Renal cortex interstitium (tissue), 11 donors: Measurements from ENCODE around the gene STAMBP. TPM values are rescaled to one million over a fixed set of nuclear protein-coding genes. Genes with fewer than 3 reads are reported as not detected.
"Not testable (repeated sequence)": the region's sequence is repeated elsewhere in the genome, so short reads cannot be mapped to it uniquely, and the experiment has no call there.

Source experiments
- DNase-seq, 11 donors: peaks; one replicate each; pipeline ENCODE4 v3.0.0-alpha.2; 2013; ENCODE audit warnings: low read depth in 9 of 11, low spot score in 4 of 11; ENCODE audit errors: extremely low read depth in 1 of 11
- polyA plus RNA-seq, 3 donors: library from polyadenylated mRNA; unstranded; fragments of 120-200 nt; gene quantifications; one replicate each; pipeline ENCODE4 v1.2.1, GENCODE V29; 2013; ENCODE audit not compliant: insufficient read length in 3 of 3

The STAMBP gene
- polyA plus RNA-seq, 3 donors = 57.6 to 67.5 (median 58.6) TPM

- no peak for DNase-seq
Observed at GRCh38 chr2:73862987-73863386, 34.2 kb downstream of the STAMBP start.

GRCh38 chr2:73868204-73868978 is 39.6 kb downstream of the STAMBP start:
- no peak for DNase-seq

- peak in 9 of 11 donors; percentile 5 to 19 (median 12) for DNase-seq
Observed at GRCh38 chr2:73870084-73870483, 41.3 kb downstream of the STAMBP start.

- no peak for DNase-seq
Observed at GRCh38 chr2:73877071-73877802, 48.5 kb downstream of the STAMBP start.

GRCh38 chr2:73877984-73878383 is 49.2 kb downstream of the STAMBP start:
- not testable (repeated sequence) for DNase-seq

GRCh38 chr2:73885406-73885805 is 56.6 kb downstream of the STAMBP start:
- DNase-seq = no peak

- DNase-seq = no peak
Observed at GRCh38 chr2:73886357-73886756, 57.6 kb downstream of the STAMBP start.

GRCh38 chr2:73887596-73888353 is 59.0 kb downstream of the STAMBP start:
- not testable (repeated sequence) for DNase-seq

- DNase-seq = no peak
Observed at GRCh38 chr2:73888388-73888787, 59.6 kb downstream of the STAMBP start.

- no peak for DNase-seq
Observed at GRCh38 chr2:73889206-73889605, 60.4 kb downstream of the STAMBP start.

GRCh38 chr2:73890301-73891092 is 61.7 kb downstream of the STAMBP start:
- no peak for DNase-seq

GRCh38 chr2:73891276-73891901 is 62.6 kb downstream of the STAMBP start:
- no peak for DNase-seq

- DNase-seq = no peak
Observed at GRCh38 chr2:73892631-73893329, 64.0 kb downstream of the STAMBP start, which contains the start of gene ACTG2. ACTG2 (plus strand) TSS chr2:73893008; CDS start chr2:73901312, 8,304 bp downstream.

- DNase-seq = no peak
Observed at GRCh38 chr2:73893764-73894474, 65.2 kb downstream of the STAMBP start.

- DNase-seq = no peak
Observed at GRCh38 chr2:73894475-73894850, 65.7 kb downstream of the STAMBP start.

GRCh38 chr2:73894877-73895276 is 66.1 kb downstream of the STAMBP start:
- no peak for DNase-seq

GRCh38 chr2:73895473-73895872 is 66.7 kb downstream of the STAMBP start:
- no peak for DNase-seq
